ENCODE results near the gene ST6GALNAC6. TPM values are rescaled to one million over a fixed set of nuclear protein-coding genes. Genes with fewer than 3 reads are reported as not detected.

Gene ST6GALNAC6
- polyA plus RNA-seq, 1 donor from 2014 or later, result 44.2 TPM

- H3K9me3 ChIP-seq (ENCODE audit: low read length), result no peaks in the 10 kb centered on the region
- no peaks in the 10 kb centered on the region for H3K27me3 ChIP-seq (ENCODE audit: insufficient read depth, low read depth, low read length)
- no peaks in the 10 kb centered on the region for H3K9me2 ChIP-seq (ENCODE audit: insufficient read depth, low read length)
- no peaks in the 10 kb centered on the region for H3K36me3 ChIP-seq (ENCODE audit: insufficient read depth, low read length)
- no peaks in the 10 kb centered on the region for H4K20me1 ChIP-seq (ENCODE audit: insufficient read depth)
- H3K79me2 ChIP-seq (replicated peaks; ENCODE audit: insufficient read depth, low read length), result no peaks in the 10 kb centered on the region
- no peaks in the 10 kb centered on the region for H3F3A ChIP-seq (ENCODE audit: insufficient read depth, low read length, poor library complexity, severe bottlenecking)
- no peak overlapping the region for H3K27ac ChIP-seq (ENCODE audit: low read length)
- no peak overlapping the region for H3K4me2 ChIP-seq (ENCODE audit: low read length)
- no peak for TF ChIP-seq RAD21 (conservative IDR thresholded peaks at IDR 0.05)
- TF ChIP-seq EP300 (conservative IDR thresholded peaks at IDR 0.05; ENCODE audit: poor library complexity, severe bottlenecking), result no peak
- TF ChIP-seq POLR2AphosphoS5 (IDR thresholded peaks at IDR 0.05), result no peak
- TF ChIP-seq TAF1 (IDR thresholded peaks at IDR 0.05; ENCODE audit: low read depth), result no peak
- TF ChIP-seq MXI1 (conservative IDR thresholded peaks at IDR 0.05; ENCODE audit: poor library complexity, severe bottlenecking), result no peak
- no peak for TF ChIP-seq REST (IDR thresholded peaks at IDR 0.05; ENCODE audit: borderline replicate concordance)
- no peak for TF ChIP-seq EZH2 (IDR thresholded peaks at IDR 0.05; ENCODE audit: borderline replicate concordance, insufficient read depth, low read length, poor library complexity, severe bottlenecking)
- no peak overlapping the region for H3K4me3 ChIP-seq (ENCODE audit: low read length)
- H2AFZ ChIP-seq (ENCODE audit: low read depth, low read length), result no peak overlapping the region
- H3K9ac ChIP-seq (ENCODE audit: low read length), result no peak overlapping the region
Observed at GRCh38 chr9:127886401-127886972, 12.9 kb downstream of the ST6GALNAC6 start.

- Histone ChIP-seq H3K4me3 (ENCODE audit: low read length) (no peak overlapping the region), H3K79me2 (replicated peaks; ENCODE audit: insufficient read depth, low read length) (no peaks in the 10 kb centered on the region), H3K9ac (ENCODE audit: low read length) (no peak overlapping the region), H3K9me3 (ENCODE audit: low read length) (no peaks in the 10 kb centered on the region), H3F3A (ENCODE audit: insufficient read depth, low read length, poor library complexity, severe bottlenecking) (no peaks in the 10 kb centered on the region), H2AFZ (ENCODE audit: low read depth, low read length) (no peak overlapping the region), H3K36me3 (ENCODE audit: insufficient read depth, low read length) (no peaks in the 10 kb centered on the region), H3K27me3 (ENCODE audit: insufficient read depth, low read depth, low read length) (no peaks in the 10 kb centered on the region), H4K20me1 (ENCODE audit: insufficient read depth) (no peaks in the 10 kb centered on the region), H3K4me2 (ENCODE audit: low read length) (no peak overlapping the region), H3K27ac (ENCODE audit: low read length) (no peak overlapping the region), H3K9me2 (ENCODE audit: insufficient read depth, low read length) (no peaks in the 10 kb centered on the region)
- no peak for TF ChIP-seq TAF1 (IDR thresholded peaks at IDR 0.05; ENCODE audit: low read depth)
- TF ChIP-seq MXI1 (conservative IDR thresholded peaks at IDR 0.05; ENCODE audit: poor library complexity, severe bottlenecking), result no peak
- TF ChIP-seq REST (IDR thresholded peaks at IDR 0.05; ENCODE audit: borderline replicate concordance), result no peak
- no peak for TF ChIP-seq SMC3 (conservative IDR thresholded peaks at IDR 0.05; ENCODE audit: poor library complexity)
- TF ChIP-seq POLR2AphosphoS5 (IDR thresholded peaks at IDR 0.05), result no peak
Observed at GRCh38 chr9:127885508-127886281, 13.7 kb downstream of the ST6GALNAC6 start.

Data from neural cell (in vitro differentiated cells).